ENCODE data around the gene GPSM3.
"Not testable (repeated sequence)": the region's sequence is repeated elsewhere in the genome, so short reads cannot be mapped to it uniquely, and the experiment has no call there.

GPSM3 gene

GRCh38 chr6:32195652-32195901 is 3.1 kb upstream of the GPSM3 start:
- peak overlapping the region; percentile 50 for H3K4me3 ChIP-seq (ENCODE audit: severe bottlenecking)
- H3K27me3 ChIP-seq (ENCODE audit: insufficient read depth, poor library complexity, severe bottlenecking): no peaks in the 10 kb centered on the region
- peak overlapping the region; percentile 78 for H3K27ac ChIP-seq (ENCODE audit: poor library complexity, severe bottlenecking)
- TF ChIP-seq CTCF (IDR thresholded peaks at IDR 0.05; ENCODE audit: poor library complexity, severe bottlenecking): no peak
- DNase-seq (ENCODE audit: low spot score): peak; percentile 100
- H3K4me1 ChIP-seq (ENCODE audit: insufficient read depth, poor library complexity, severe bottlenecking): peaks cover 7% of the 10 kb centered on the region
- H3K9me3 ChIP-seq (ENCODE audit: severe bottlenecking): no peaks in the 10 kb centered on the region
- H3K36me3 ChIP-seq (ENCODE audit: low read depth): no peaks in the 10 kb centered on the region
- ATAC-seq (ENCODE audit: low read depth): no peak; the same call in 2 of the 3 replicates

- H3K36me3 ChIP-seq (ENCODE audit: low read depth): no peaks in the 10 kb centered on the region
- ATAC-seq (ENCODE audit: low read depth) (peak; percentile 92; the same call in 2 of the 3 replicates), DNase-seq (ENCODE audit: low spot score) (no peak)
- H3K9me3 ChIP-seq (ENCODE audit: severe bottlenecking): no peaks in the 10 kb centered on the region
- peak overlapping the region; percentile 29 for H3K4me3 ChIP-seq (ENCODE audit: severe bottlenecking)
- no peaks in the 10 kb centered on the region for H3K27me3 ChIP-seq (ENCODE audit: insufficient read depth, poor library complexity, severe bottlenecking)
- H3K4me1 ChIP-seq (ENCODE audit: insufficient read depth, poor library complexity, severe bottlenecking): peaks cover 7% of the 10 kb centered on the region
- H3K27ac ChIP-seq (ENCODE audit: poor library complexity, severe bottlenecking): peak overlapping the region; percentile 78
- peak; percentile 51 for TF ChIP-seq CTCF (IDR thresholded peaks at IDR 0.05; ENCODE audit: poor library complexity, severe bottlenecking)
These were observed 2.6 kb upstream of the GPSM3 start for GRCh38 chr6:32194825-32195651.

- DNase-seq (ENCODE audit: low spot score) (no peak), ATAC-seq (ENCODE audit: low read depth) (no peak)
- no peak for TF ChIP-seq CTCF (IDR thresholded peaks at IDR 0.05; ENCODE audit: poor library complexity, severe bottlenecking)
- H3K36me3 ChIP-seq (ENCODE audit: low read depth): no peaks in the 10 kb centered on the region
- H3K4me3 ChIP-seq (ENCODE audit: severe bottlenecking): no peak overlapping the region
- H3K4me1 ChIP-seq (ENCODE audit: insufficient read depth, poor library complexity, severe bottlenecking): peaks cover 7% of the 10 kb centered on the region
- no peaks in the 10 kb centered on the region for H3K9me3 ChIP-seq (ENCODE audit: severe bottlenecking)
- H3K27ac ChIP-seq (ENCODE audit: poor library complexity, severe bottlenecking): peak overlapping the region; percentile 78
- H3K27me3 ChIP-seq (ENCODE audit: insufficient read depth, poor library complexity, severe bottlenecking): no peaks in the 10 kb centered on the region
These were observed 1.9 kb upstream of the GPSM3 start for GRCh38 chr6:32194388-32194787.

GRCh38 chr6:32193096-32193495 is 653 bp upstream of the GPSM3 start:
- not testable (repeated sequence) for DNase-seq (ENCODE audit: low spot score); H3K9me3 ChIP-seq (ENCODE audit: severe bottlenecking); H3K27me3 ChIP-seq (ENCODE audit: insufficient read depth, poor library complexity, severe bottlenecking); H3K36me3 ChIP-seq (ENCODE audit: low read depth); H3K4me3 ChIP-seq (ENCODE audit: severe bottlenecking); ATAC-seq (ENCODE audit: low read depth)
- peaks cover 11% of the 10 kb centered on the region for H3K4me1 ChIP-seq (ENCODE audit: insufficient read depth, poor library complexity, severe bottlenecking)
- peak overlapping the region; percentile 81 for H3K27ac ChIP-seq (ENCODE audit: poor library complexity, severe bottlenecking)

- H3K36me3 ChIP-seq (ENCODE audit: low read depth): peaks cover 14% of the 10 kb centered on the region
- H3K27ac ChIP-seq (ENCODE audit: poor library complexity, severe bottlenecking): peak overlapping the region; percentile 81
- TF ChIP-seq CTCF (IDR thresholded peaks at IDR 0.05; ENCODE audit: poor library complexity, severe bottlenecking): no peak
- no peaks in the 10 kb centered on the region for H3K9me3 ChIP-seq (ENCODE audit: severe bottlenecking)
- DNase-seq (ENCODE audit: low spot score): no peak
- no peaks in the 10 kb centered on the region for H3K27me3 ChIP-seq (ENCODE audit: insufficient read depth, poor library complexity, severe bottlenecking)
- no peak for ATAC-seq (ENCODE audit: low read depth)
- H3K4me1 ChIP-seq (ENCODE audit: insufficient read depth, poor library complexity, severe bottlenecking): peaks cover 11% of the 10 kb centered on the region
- no peak overlapping the region for H3K4me3 ChIP-seq (ENCODE audit: severe bottlenecking)
These were observed 491 bp downstream of the GPSM3 start for GRCh38 chr6:32191696-32192607.

All from RWPE2 (cell line).